ENCODE data around the gene UVSSA. TPM values are rescaled to one million over a fixed set of nuclear protein-coding genes. Genes with fewer than 3 reads are reported as not detected.

UVSSA gene
- total and polyA plus RNA-seq, 2 donors (not counting 1 experiment from before 2014, with no cell fraction given) = 4.6 to 7.6 TPM

DNA sequence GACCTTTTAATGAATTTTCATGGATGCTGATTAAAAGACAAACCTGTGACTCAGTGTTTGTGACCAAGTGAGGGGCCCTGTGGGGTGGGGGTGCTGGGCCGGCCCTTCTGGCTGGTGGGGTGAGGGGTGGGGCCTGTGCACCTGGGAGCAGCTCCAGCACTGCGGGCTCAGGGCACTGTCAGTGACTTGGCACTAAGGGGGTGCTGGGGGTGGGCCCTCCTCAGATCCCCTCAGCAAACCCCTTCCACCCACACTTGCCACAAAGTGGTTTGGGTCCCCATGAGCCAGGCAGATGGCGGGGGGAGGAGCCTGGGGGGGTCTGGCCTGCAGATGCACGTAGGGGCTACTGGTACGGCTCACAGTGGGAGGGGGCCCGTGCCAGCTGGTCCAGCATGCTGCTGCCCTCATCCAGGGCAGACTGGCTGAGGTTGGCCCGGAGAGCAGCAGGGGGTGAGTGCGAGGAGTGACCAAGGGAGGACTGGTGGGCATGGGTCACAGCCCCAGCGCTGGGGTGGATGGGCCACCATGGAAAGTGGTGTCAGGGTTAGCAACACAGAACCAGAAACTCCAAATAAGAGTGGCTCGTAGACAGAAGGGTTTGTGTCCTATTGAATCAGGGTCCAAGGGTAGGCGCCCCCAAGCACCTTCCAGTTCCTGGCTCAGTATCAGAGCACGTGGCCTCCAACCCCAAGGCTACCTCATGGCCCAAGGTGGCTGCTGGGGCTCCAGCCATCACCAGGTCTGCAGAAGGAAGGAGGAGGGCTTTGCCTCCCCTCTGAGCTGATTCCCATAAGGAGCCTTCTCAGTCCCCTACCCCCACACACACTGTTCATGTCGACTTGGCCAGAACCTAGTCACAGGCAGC is 49.2 kb downstream of the UVSSA start:
- DNase-seq (ENCODE audit: low read depth in 2 of 2) = no peak
- Histone ChIP-seq H3K4me1 (ENCODE audit: control insufficient read depth, extremely low read depth, insufficient read depth, low read length) (no peaks in the 10 kb centered on the region), H3K9me3 (ENCODE audit: control insufficient read depth, insufficient read depth, low read depth, low read length) (peaks cover 2% of the 10 kb centered on the region), H3K4me2 (ENCODE audit: extremely low read depth, insufficient read depth, low read length) (no peak overlapping the region), H3K4me3 (replicated peaks in 1 of 4; ENCODE audit: control extremely low read depth in 1 of 4, insufficient read depth in 1 of 4, low read depth in 3 of 4, low read length in 4 of 4) (no peak overlapping the region), H3K36me3 (ENCODE audit: control insufficient read depth, insufficient read depth, low read length) (no peaks in the 10 kb centered on the region), H3K9ac (ENCODE audit: insufficient read depth, low read length) (no peak overlapping the region), H3K27me3 (ENCODE audit: control insufficient read depth, insufficient read depth, low read length) (peaks cover 2% of the 10 kb centered on the region), H2AFZ (ENCODE audit: low read length) (no peak overlapping the region), H3K27ac (ENCODE audit: insufficient read depth, low read length) (no peak overlapping the region), H3K79me2 (ENCODE audit: control insufficient read depth, insufficient read depth, low read length) (no peaks in the 10 kb centered on the region), H4K20me1 (ENCODE audit: control insufficient read depth, extremely low read depth, insufficient read depth, low read length) (no peaks in the 10 kb centered on the region)
- TF ChIP-seq, protein P1, sequence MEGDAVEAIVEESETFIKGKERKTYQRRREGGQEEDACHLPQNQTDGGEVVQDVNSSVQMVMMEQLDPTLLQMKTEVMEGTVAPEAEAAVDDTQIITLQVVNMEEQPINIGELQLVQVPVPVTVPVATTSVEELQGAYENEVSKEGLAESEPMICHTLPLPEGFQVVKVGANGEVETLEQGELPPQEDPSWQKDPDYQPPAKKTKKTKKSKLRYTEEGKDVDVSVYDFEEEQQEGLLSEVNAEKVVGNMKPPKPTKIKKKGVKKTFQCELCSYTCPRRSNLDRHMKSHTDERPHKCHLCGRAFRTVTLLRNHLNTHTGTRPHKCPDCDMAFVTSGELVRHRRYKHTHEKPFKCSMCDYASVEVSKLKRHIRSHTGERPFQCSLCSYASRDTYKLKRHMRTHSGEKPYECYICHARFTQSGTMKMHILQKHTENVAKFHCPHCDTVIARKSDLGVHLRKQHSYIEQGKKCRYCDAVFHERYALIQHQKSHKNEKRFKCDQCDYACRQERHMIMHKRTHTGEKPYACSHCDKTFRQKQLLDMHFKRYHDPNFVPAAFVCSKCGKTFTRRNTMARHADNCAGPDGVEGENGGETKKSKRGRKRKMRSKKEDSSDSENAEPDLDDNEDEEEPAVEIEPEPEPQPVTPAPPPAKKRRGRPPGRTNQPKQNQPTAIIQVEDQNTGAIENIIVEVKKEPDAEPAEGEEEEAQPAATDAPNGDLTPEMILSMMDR (conservative IDR thresholded peaks at IDR 0.05 in 1 of 2, IDR thresholded peaks at IDR 0.05 in 1 of 2; ENCODE audit: low read depth in 1 of 2, low read length in 2 of 2) = no peak
- no peak for TF ChIP-seq EZH2 (IDR thresholded peaks at IDR 0.05; ENCODE audit: low read length, missing control alignments)

- H3K4me3 ChIP-seq (replicated peaks in 1 of 4; ENCODE audit: control extremely low read depth in 1 of 4, insufficient read depth in 1 of 4, low read depth in 3 of 4, low read length in 4 of 4) = no peak overlapping the region
- no peak for DNase-seq (ENCODE audit: low read depth in 2 of 2)
- H3K27ac ChIP-seq (ENCODE audit: insufficient read depth, low read length) = no peak overlapping the region
- TF ChIP-seq, protein P1 (conservative IDR thresholded peaks at IDR 0.05 in 1 of 2, IDR thresholded peaks at IDR 0.05 in 1 of 2; ENCODE audit: low read depth in 1 of 2, low read length in 2 of 2) = no peak
- TF ChIP-seq EZH2 (IDR thresholded peaks at IDR 0.05; ENCODE audit: low read length, missing control alignments) = no peak
- H3K9ac ChIP-seq (ENCODE audit: insufficient read depth, low read length) = no peak overlapping the region
- no peak overlapping the region for H3K4me2 ChIP-seq (ENCODE audit: extremely low read depth, insufficient read depth, low read length)
- no peaks in the 10 kb centered on the region for H3K79me2 ChIP-seq (ENCODE audit: control insufficient read depth, insufficient read depth, low read length)
- no peaks in the 10 kb centered on the region for H4K20me1 ChIP-seq (ENCODE audit: control insufficient read depth, extremely low read depth, insufficient read depth, low read length)
- no peaks in the 10 kb centered on the region for H3K4me1 ChIP-seq (ENCODE audit: control insufficient read depth, extremely low read depth, insufficient read depth, low read length)
- H3K36me3 ChIP-seq (ENCODE audit: control insufficient read depth, insufficient read depth, low read length) = no peaks in the 10 kb centered on the region
- H3K9me3 ChIP-seq (ENCODE audit: control insufficient read depth, insufficient read depth, low read depth, low read length) = peaks cover 2% of the 10 kb centered on the region
- H3K27me3 ChIP-seq (ENCODE audit: control insufficient read depth, insufficient read depth, low read length) = peaks cover 8% of the 10 kb centered on the region
- no peak overlapping the region for H2AFZ ChIP-seq (ENCODE audit: low read length)
These were observed 49.9 kb downstream of the UVSSA start for GRCh38 chr4:1396806-1397455.

DNA sequence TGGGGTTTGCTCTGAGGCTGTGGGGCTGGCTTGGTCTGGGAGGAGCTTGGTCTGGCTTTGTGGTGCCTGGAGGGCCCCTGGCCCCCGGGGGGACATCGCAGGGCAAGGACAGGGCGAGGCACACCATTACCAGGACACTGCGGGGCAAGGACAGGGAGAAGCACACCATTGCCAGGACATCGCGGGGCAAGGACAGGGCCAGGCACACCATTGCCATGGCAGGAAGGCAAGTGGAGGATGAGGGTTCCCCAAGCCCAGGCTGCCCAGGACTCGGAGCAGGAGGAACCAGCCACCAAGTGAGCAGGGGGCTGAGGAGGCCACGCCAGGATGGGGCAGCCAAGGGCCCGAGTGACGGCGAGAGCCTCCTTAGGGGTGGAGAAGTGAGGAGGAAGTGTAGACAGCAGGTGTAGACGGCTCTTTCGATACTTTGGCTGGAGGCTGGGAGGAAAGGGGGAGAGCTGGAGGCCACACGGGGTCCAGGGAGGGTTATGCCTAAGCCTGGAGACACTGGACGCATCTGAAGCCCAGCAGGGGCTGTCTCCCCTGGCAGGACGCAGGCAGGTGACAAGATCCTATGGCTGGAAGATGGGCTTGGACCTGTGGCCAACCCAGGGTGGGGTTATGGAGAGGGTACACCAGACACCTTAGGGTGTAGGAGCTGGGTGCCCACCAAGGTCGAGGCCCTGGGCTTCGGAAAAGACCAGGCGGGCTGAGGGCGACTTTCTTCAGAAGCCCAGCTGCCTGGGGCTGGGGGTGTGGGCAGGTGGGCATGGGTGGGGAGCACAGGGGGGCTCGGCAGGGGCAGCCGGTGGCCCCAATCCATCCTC is 51.9 kb downstream of the UVSSA start:
- H3K9me3 ChIP-seq (ENCODE audit: control insufficient read depth, insufficient read depth, low read depth, low read length) = peaks cover 2% of the 10 kb centered on the region
- DNase-seq (ENCODE audit: low read depth in 2 of 2) = no peak

More for the DNA sequence above, 51.9 kb downstream of the UVSSA start:
- no peak for TF ChIP-seq EZH2 (IDR thresholded peaks at IDR 0.05; ENCODE audit: low read length, missing control alignments)
- TF ChIP-seq, protein P1 (conservative IDR thresholded peaks at IDR 0.05 in 1 of 2, IDR thresholded peaks at IDR 0.05 in 1 of 2; ENCODE audit: low read depth in 1 of 2, low read length in 2 of 2) = no peak
- H3K27ac ChIP-seq (ENCODE audit: insufficient read depth, low read length) = no peak overlapping the region
- H3K4me1 ChIP-seq (ENCODE audit: control insufficient read depth, extremely low read depth, insufficient read depth, low read length) = no peaks in the 10 kb centered on the region
- no peak overlapping the region for H3K4me3 ChIP-seq (replicated peaks in 1 of 4; ENCODE audit: control extremely low read depth in 1 of 4, insufficient read depth in 1 of 4, low read depth in 3 of 4, low read length in 4 of 4)
- peaks cover 24% of the 10 kb centered on the region for H3K27me3 ChIP-seq (ENCODE audit: control insufficient read depth, insufficient read depth, low read length)
- H3K36me3 ChIP-seq (ENCODE audit: control insufficient read depth, insufficient read depth, low read length) = no peaks in the 10 kb centered on the region
- H4K20me1 ChIP-seq (ENCODE audit: control insufficient read depth, extremely low read depth, insufficient read depth, low read length) = no peaks in the 10 kb centered on the region
- H3K9ac ChIP-seq (ENCODE audit: insufficient read depth, low read length) = no peak overlapping the region
- H3K79me2 ChIP-seq (ENCODE audit: control insufficient read depth, insufficient read depth, low read length) = no peaks in the 10 kb centered on the region
- H2AFZ ChIP-seq (ENCODE audit: low read length) = no peak overlapping the region
- no peak overlapping the region for H3K4me2 ChIP-seq (ENCODE audit: extremely low read depth, insufficient read depth, low read length)

Measured in fibroblast of lung (primary cell).